SK-N-SH (cell line): Measurements from ENCODE around the gene XKR7. TPM values are rescaled to one million over a fixed set of nuclear protein-coding genes. Genes with fewer than 3 reads are reported as not detected.

Source experiments
- CTCF ChIA-PET: fragments of 300-600, 350-600 bp; formaldehyde crosslinking; extraction: SDS; loops from one replicate; lab custom pipeline; 2021; lab: Yijun Ruan, JAX
- POLR2A ChIA-PET: fragments of 350-600 bp; sonication (Branson Sonifier 250); formaldehyde crosslinking; extraction: SDS; loops from one replicate; lab custom pipeline; 2020; ENCODE audit warnings: antibody characterized with exemption, inconsistent platforms; lab: Yijun Ruan, JAX
- DNase-seq: peaks from one replicate; pipeline ENCODE4 v3.0.0; 2012
- H2AFZ ChIP-seq: fragments of 200-600 bp; sonication (generic); 2 replicates; pipeline ENCODE4 v1.8.1; 2016; ENCODE audit warnings: antibody characterized with exemption, mild to moderate bottlenecking, low read depth
- H3F3A ChIP-seq: fragments of 200-600 bp; sonication (generic); replicated peaks from 2 replicates; pipeline ENCODE3; 2016; ENCODE audit warnings: antibody characterized with exemption, mild to moderate bottlenecking; ENCODE audit not compliant: insufficient read depth
- H3K27ac ChIP-seq, 2 experiments: fragments of 200-500 bp in 1 of 2; fragments of 200-600 bp in 1 of 2; sonication (Bioruptor generic) in 1 of 2; sonication (generic), shearing (Covaris generic) in 1 of 2; 2 replicates each; pipeline versions ENCODE4 v1.5.1 to v1.6.1; 2014 to 2016; ENCODE audit warnings: low read depth in 2 of 2, inconsistent platforms in 1 of 2, low read length in 1 of 2, mild to moderate bottlenecking in 1 of 2, mixed read lengths in 1 of 2
- H3K27me3 ChIP-seq: fragments of 200-600 bp; sonication (generic), shearing (Covaris generic); 2 replicates; pipeline ENCODE4 v1.6.1; 2016; ENCODE audit warnings: mixed run types; ENCODE audit not compliant: insufficient read depth
- H3K36me3 ChIP-seq, 2 experiments: fragments of 200-500 bp in 1 of 2; fragments of 200-600 bp in 1 of 2; sonication (Bioruptor generic) in 1 of 2; sonication (generic) in 1 of 2; replicated peaks in 1 of 2; 2 replicates each; pipeline versions ENCODE3 to v1.5.1; 2014 to 2016; ENCODE audit warnings: low read length in 1 of 2, mild to moderate bottlenecking in 1 of 2; ENCODE audit not compliant: insufficient read depth in 2 of 2, control insufficient read depth in 1 of 2
- H3K4me1 ChIP-seq, 2 experiments: fragments of 200-500 bp in 1 of 2; fragments of 200-600 bp in 1 of 2; sonication (Bioruptor generic) in 1 of 2; sonication (generic), shearing (Covaris generic) in 1 of 2; 2 replicates each; pipeline versions ENCODE4 v1.5.1 to v1.6.1; 2014 to 2016; ENCODE audit warnings: low read depth in 1 of 2, low read length in 1 of 2, mixed run types in 1 of 2; ENCODE audit not compliant: insufficient read depth in 2 of 2, control insufficient read depth in 1 of 2
- H3K4me2 ChIP-seq: fragments of 200-600 bp; sonication (generic), shearing (Covaris generic); 2 replicates; pipeline ENCODE4 v1.6.1; 2017; ENCODE audit warnings: mixed run types
- H3K4me3 ChIP-seq, 2 experiments: fragments of 200-500 bp in 1 of 2; fragments of 200-600 bp in 1 of 2; sonication (Bioruptor generic) in 1 of 2; sonication (generic), shearing (Covaris generic) in 1 of 2; 2 replicates each; pipeline versions ENCODE4 v1.5.1 to v1.8.1; 2014 to 2016; ENCODE audit warnings: low read depth in 2 of 2, inconsistent platforms in 1 of 2, low read length in 1 of 2, mild to moderate bottlenecking in 1 of 2, mixed read lengths in 1 of 2, moderate library complexity in 1 of 2
- H3K79me2 ChIP-seq: fragments of 200-600 bp; sonication (generic); 2 replicates; pipeline ENCODE4 v1.8.1; 2017; ENCODE audit warnings: mild to moderate bottlenecking; ENCODE audit not compliant: insufficient read depth
- H3K9ac ChIP-seq: fragments of 200-600 bp; sonication (generic); 2 replicates; pipeline ENCODE4 v1.6.1; 2017; ENCODE audit warnings: mixed run types
- H3K9me2 ChIP-seq: fragments of 200-600 bp; sonication (generic); 2 replicates; pipeline ENCODE4 v1.6.1; 2017; ENCODE audit warnings: mixed run types
- H3K9me3 ChIP-seq: fragments of 200-600 bp; sonication (generic); 2 replicates; pipeline ENCODE4 v1.6.1; 2017; ENCODE audit warnings: mixed run types, mild to moderate bottlenecking, moderate library complexity
- H4K20me1 ChIP-seq: fragments of 200-600 bp; sonication (generic); 2 replicates; pipeline ENCODE4 v1.6.1; 2017; ENCODE audit warnings: mild to moderate bottlenecking, mixed run types; ENCODE audit not compliant: insufficient read depth
- CHD2 ChIP-seq: fragments of 150-350 bp; IDR thresholded peaks from 2 replicates; pipeline ENCODE4 v1.6.1; 2018; ENCODE audit warnings: low read length; ENCODE audit not compliant: partially characterized antibody
- ELF1 ChIP-seq: IDR thresholded peaks from 2 replicates; pipeline ENCODE4 v1.4.0; 2012
- EZH2phosphoT487 ChIP-seq: fragments of 200-600 bp; sonication (generic); IDR thresholded peaks from 2 replicates; pipeline ENCODE4 v1.6.1; 2017; ENCODE audit warnings: low read depth, mixed run types, mild to moderate bottlenecking, antibody characterized with exemption, moderate library complexity, borderline replicate concordance
- GABPA ChIP-seq: IDR thresholded peaks from 2 replicates; pipeline ENCODE4 v1.4.0; 2012; ENCODE audit warnings: low read depth, mild to moderate bottlenecking
- GATA2 ChIP-seq: sonication (generic); formaldehyde crosslinking; IDR thresholded peaks from 2 replicates; pipeline ENCODE4 v1.5.0; 2020; ENCODE audit warnings: mild to moderate bottlenecking, missing genetic modification reagents
- IRF3 ChIP-seq: fragments of 150-350 bp; IDR thresholded peaks from 2 replicates; pipeline ENCODE4 v1.6.1; 2016; ENCODE audit warnings: mild to moderate bottlenecking, low read depth, low read length
- JUND ChIP-seq: IDR thresholded peaks from 2 replicates; pipeline ENCODE4 v1.4.0; 2012
- MEF2A ChIP-seq: IDR thresholded peaks from 2 replicates; pipeline ENCODE4 v1.4.0; 2012; ENCODE audit warnings: low read depth, borderline replicate concordance
- NFIC ChIP-seq: IDR thresholded peaks from 2 replicates; pipeline ENCODE4 v1.4.0; 2012; ENCODE audit warnings: borderline replicate concordance
- PBX3 ChIP-seq: IDR thresholded peaks from 2 replicates; pipeline ENCODE4; 2012
- RAD21 ChIP-seq: IDR thresholded peaks from 2 replicates; pipeline ENCODE4 v1.6.1; 2012; ENCODE audit warnings: mild to moderate bottlenecking, low read length
- RCOR1 ChIP-seq: fragments of 150-350 bp; IDR thresholded peaks from 2 replicates; pipeline ENCODE4 v1.6.1; 2017; ENCODE audit warnings: antibody characterized with exemption, low read length
- SMC3 ChIP-seq: IDR thresholded peaks from 2 replicates; pipeline ENCODE4 v1.6.1; 2012; ENCODE audit warnings: low read depth, low read length, improper control_type of control experiment
- TAF1 ChIP-seq: IDR thresholded peaks from 2 replicates; pipeline ENCODE4 v1.6.1; 2012; ENCODE audit warnings: low read depth, mild to moderate bottlenecking, low read length, moderate library complexity, borderline replicate concordance
- TCF12 ChIP-seq: IDR thresholded peaks from 2 replicates; pipeline ENCODE4 v1.4.0; 2012
- WGBS: methylation state at CpG from one replicate; pipeline ENCODE4 v1.1.6; 2017; ENCODE audit warnings: low lambda C conversion rate; 5-methylcytosine and 5-hydroxymethylcytosine counted together
- polyA plus RNA-seq, 3 experiments: library from polyadenylated mRNA; depleted of rRNA; stranded (reverse); fragments of >200 nt; gene quantifications; 2 replicates each; pipeline ENCODE4 v1.2.3, GENCODE V29; 2012
- TF ChIP-seq, protein P1 (sequence below): fragments of 200-600 bp; sonication (generic); IDR thresholded peaks from 2 replicates; pipeline ENCODE4 v1.6.1; 2017; ENCODE audit warnings: antibody characterized with exemption, mild to moderate bottlenecking, moderate library complexity
- TF ChIP-seq, protein P2 (sequence below): IDR thresholded peaks from 2 replicates; pipeline ENCODE4 v1.4.0; 2012; ENCODE audit warnings: low read depth, borderline replicate concordance

Gene XKR7
- polyA plus RNA-seq, 1 of the 3 experiments (the other 2 are of a cell fraction) = 0.02 TPM

- Histone ChIP-seq H3K4me1 (peaks cover 0 to 13% of the 10 kb centered on the region in 2 experiments; a peak in 1 of 4 replicates), H3K36me3 (no peaks in the 10 kb centered on the region), H4K20me1 (no peaks in the 10 kb centered on the region), H3K4me2 (no peak overlapping the region), H3K27ac (no peak overlapping the region), H3K9me2 (no peaks in the 10 kb centered on the region), H3K4me3 (no peak overlapping the region), H3K9me3 (no peaks in the 10 kb centered on the region), H3K79me2 (no peaks in the 10 kb centered on the region), H2AFZ (no peak overlapping the region), H3K27me3 (peaks cover 56% of the 10 kb centered on the region), H3K9ac (no peak overlapping the region), H3F3A (peaks cover 8% of the 10 kb centered on the region)
- WGBS = 73% methylated on average over 4 of the region's 4 CpGs
- ChIA-PET POLR2A (interaction anchor here (1.9 kb wide), 1 partner anchor 8 kb away, joined by 5 read pairs; no protein-coding TSS in a partner anchor), CTCF (interaction anchor here (0.9 to 5.0 kb wide), 5 partner anchors 9 to 197 kb away, joined by 3 to 74 read pairs (median 11); no protein-coding TSS in a partner anchor)
- TF ChIP-seq CHD2 = no peak
- TF ChIP-seq PBX3 = no peak
- no peak for TF ChIP-seq RCOR1
- no peak for TF ChIP-seq ELF1
- no peak for TF ChIP-seq GABPA
- TF ChIP-seq SMC3 = no peak
- no peak for TF ChIP-seq TAF1
- TF ChIP-seq EZH2phosphoT487 = no peak
- no peak for TF ChIP-seq MEF2A
- TF ChIP-seq GATA2 = no peak
- TF ChIP-seq, protein P1, sequence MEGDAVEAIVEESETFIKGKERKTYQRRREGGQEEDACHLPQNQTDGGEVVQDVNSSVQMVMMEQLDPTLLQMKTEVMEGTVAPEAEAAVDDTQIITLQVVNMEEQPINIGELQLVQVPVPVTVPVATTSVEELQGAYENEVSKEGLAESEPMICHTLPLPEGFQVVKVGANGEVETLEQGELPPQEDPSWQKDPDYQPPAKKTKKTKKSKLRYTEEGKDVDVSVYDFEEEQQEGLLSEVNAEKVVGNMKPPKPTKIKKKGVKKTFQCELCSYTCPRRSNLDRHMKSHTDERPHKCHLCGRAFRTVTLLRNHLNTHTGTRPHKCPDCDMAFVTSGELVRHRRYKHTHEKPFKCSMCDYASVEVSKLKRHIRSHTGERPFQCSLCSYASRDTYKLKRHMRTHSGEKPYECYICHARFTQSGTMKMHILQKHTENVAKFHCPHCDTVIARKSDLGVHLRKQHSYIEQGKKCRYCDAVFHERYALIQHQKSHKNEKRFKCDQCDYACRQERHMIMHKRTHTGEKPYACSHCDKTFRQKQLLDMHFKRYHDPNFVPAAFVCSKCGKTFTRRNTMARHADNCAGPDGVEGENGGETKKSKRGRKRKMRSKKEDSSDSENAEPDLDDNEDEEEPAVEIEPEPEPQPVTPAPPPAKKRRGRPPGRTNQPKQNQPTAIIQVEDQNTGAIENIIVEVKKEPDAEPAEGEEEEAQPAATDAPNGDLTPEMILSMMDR = no peak
- TF ChIP-seq TCF12 = no peak
- no peak for TF ChIP-seq NFIC
- DNase-seq = no peak
These were observed 53.1 kb downstream of the XKR7 start for GRCh38 chr20:32021091-32021490.

GRCh38 chr20:32024683-32025295 is 56.8 kb downstream of the XKR7 start:
- H3K9me3 ChIP-seq = no peaks in the 10 kb centered on the region
- DNase-seq = no peak
- CTCF ChIA-PET = interaction anchor here (1.6 to 2.6 kb wide), 3 partner anchors 172 to 202 kb away, joined by 3 to 11 read pairs (median 10); no protein-coding TSS in a partner anchor
- H2AFZ ChIP-seq = no peak overlapping the region
- no peak overlapping the region for H3K9ac ChIP-seq
- H3K79me2 ChIP-seq = no peaks in the 10 kb centered on the region
- TF ChIP-seq ELF1 (no peak), JUND (no peak), MEF2A (no peak), TCF12 (no peak), GABPA (no peak), RAD21 (no peak), CHD2 (no peak), IRF3 (no peak)
- TF ChIP-seq, protein P2, sequence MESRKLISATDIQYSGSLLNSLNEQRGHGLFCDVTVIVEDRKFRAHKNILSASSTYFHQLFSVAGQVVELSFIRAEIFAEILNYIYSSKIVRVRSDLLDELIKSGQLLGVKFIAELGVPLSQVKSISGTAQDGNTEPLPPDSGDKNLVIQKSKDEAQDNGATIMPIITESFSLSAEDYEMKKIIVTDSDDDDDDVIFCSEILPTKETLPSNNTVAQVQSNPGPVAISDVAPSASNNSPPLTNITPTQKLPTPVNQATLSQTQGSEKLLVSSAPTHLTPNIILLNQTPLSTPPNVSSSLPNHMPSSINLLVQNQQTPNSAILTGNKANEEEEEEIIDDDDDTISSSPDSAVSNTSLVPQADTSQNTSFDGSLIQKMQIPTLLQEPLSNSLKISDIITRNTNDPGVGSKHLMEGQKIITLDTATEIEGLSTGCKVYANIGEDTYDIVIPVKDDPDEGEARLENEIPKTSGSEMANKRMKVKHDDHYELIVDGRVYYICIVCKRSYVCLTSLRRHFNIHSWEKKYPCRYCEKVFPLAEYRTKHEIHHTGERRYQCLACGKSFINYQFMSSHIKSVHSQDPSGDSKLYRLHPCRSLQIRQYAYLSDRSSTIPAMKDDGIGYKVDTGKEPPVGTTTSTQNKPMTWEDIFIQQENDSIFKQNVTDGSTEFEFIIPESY = no peak
- TF ChIP-seq, protein P1 = no peak
- POLR2A ChIA-PET = no interaction called here
- no peaks in the 10 kb centered on the region for H3K36me3 ChIP-seq
- H3F3A ChIP-seq = no peaks in the 10 kb centered on the region
- H3K4me3 ChIP-seq = no peak overlapping the region
- no peaks in the 10 kb centered on the region for H3K9me2 ChIP-seq
- peaks cover 35% of the 10 kb centered on the region for H3K27me3 ChIP-seq
- no peaks in the 10 kb centered on the region for H4K20me1 ChIP-seq
- 58% methylated on average over 6 of the region's 6 CpGs for WGBS
- no peak overlapping the region for H3K4me2 ChIP-seq
- H3K4me1 ChIP-seq = peaks cover 0 to 6% of the 10 kb centered on the region in 2 experiments; a peak in 1 of 4 replicates
- no peak overlapping the region for H3K27ac ChIP-seq
